GM21526 (cell line): Measurements from ENCODE around the gene CLTCL1.

Experiments used
- ATAC-seq: cut with Tn5 transposase; IDR thresholded peaks from one replicate; pipeline ENCODE4 v1.9.1; 2021; ENCODE audit warnings: moderate library complexity; ENCODE audit not compliant: unreplicated experiment, low FRiP score

CLTCL1 gene

DNA sequence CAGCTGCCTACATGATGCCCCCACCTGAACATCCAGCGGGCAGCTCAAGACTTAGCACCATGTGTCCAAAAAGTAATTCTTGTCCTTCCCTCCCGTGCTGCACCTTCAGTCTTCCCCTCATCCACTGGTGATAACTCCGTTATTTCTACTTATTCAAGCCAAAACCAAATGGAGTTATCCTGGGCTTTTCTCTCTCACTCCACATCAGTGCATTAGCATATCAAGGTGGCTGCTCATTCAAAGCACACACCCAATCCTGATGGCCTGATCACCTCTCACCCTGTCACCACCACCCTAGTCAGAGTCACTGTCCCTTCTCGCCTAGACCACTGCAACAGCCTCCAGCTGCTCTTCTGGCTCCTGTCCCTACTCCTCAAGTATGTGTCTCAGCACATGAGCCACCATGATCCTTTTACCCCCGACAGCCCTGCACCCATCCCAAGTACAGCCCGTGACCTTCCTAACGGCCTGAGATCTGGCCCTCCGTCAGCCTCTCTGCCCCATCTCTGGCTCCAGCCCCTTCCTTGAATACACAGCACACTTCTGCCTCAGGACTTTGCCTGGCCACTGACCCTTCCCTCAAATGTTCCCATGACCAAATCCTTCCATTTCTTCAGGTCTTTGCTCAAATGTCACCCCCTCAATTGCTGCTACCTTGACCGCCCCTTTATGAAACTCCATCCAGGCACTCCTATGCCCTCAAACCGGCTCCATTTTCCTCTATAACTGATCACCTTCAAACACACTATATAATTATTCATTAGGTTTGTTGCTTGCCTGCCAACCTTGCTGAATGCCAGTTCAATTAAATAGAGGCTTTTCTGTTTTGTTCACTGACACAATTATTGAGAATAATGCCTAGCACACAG is 93.3 kb downstream of the CLTCL1 start:
- no peak for ATAC-seq

GRCh38 chr22:19196841-19197612 is 94.5 kb downstream of the CLTCL1 start:
- no peak for ATAC-seq

DNA sequence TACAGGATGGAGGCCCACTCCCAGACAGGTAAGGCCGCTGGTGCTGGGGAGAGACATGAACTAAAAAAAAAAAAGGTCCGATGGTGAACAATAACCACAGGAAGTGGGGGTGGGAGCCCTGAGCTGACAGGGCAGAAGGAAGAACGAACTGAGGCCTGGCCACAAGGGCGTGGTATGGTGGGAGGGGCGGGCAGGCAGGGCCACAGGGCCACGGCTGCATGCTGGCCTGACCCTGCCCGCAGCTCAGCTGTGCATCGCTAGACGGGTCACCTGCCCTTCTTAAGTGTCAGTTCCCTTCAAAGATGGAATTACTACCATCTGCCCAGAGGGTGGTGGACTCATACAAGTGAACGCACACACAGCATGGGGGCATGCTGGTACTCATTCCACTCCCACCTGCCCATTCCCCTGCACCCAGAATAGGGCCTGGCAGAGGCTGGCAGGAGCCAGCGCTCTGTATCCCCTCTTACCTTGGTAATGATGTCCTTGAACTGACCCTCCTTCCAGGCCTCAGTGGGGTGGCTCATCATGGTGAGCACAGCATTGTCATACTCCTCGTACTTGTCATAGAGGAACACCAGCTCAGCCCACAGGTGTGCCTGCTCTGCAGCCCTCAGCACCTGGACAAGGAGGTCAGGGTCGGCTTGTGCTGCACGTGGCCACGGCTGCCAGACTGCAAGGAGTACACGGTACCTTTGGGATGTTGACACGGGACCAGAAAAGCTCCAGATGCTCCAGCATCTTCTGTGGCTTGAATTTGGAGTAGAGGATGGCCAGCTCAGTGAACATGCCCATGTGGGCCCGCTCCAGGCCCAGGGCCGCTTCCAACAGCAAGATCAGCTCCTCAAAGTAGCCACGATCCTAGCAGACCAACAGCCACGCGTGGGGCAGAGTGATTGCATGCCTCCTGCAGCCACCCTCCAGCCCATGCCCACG is 95.5 kb downstream of the CLTCL1 start:
- no peak for ATAC-seq

GRCh38 chr22:19194766-19195536 is 96.6 kb downstream of the CLTCL1 start:
- ATAC-seq: no peak

DNA sequence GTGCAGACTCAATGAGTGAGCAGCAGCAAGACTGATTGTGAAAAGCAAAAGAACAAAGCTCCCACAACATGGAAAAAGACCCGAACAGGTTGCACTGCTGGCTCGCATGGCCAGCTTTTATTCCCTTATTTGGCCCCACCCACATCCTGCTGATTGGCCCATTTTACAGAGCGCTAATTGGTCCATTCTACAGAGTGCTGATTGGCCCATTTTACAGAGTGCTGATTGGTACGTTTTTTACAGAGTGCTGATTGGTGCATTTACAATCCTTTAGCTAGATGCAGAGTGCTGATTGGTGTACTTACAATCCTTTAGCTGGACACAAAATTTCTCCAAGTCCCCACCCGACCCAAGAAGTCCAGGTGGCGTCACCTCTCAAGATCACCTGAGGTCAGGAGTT is 97.6 kb downstream of the CLTCL1 start:
- ATAC-seq: no peak

- ATAC-seq: no peak
Measured at GRCh38 chr22:19187716-19188563, 103.6 kb downstream of the CLTCL1 start.

DNA sequence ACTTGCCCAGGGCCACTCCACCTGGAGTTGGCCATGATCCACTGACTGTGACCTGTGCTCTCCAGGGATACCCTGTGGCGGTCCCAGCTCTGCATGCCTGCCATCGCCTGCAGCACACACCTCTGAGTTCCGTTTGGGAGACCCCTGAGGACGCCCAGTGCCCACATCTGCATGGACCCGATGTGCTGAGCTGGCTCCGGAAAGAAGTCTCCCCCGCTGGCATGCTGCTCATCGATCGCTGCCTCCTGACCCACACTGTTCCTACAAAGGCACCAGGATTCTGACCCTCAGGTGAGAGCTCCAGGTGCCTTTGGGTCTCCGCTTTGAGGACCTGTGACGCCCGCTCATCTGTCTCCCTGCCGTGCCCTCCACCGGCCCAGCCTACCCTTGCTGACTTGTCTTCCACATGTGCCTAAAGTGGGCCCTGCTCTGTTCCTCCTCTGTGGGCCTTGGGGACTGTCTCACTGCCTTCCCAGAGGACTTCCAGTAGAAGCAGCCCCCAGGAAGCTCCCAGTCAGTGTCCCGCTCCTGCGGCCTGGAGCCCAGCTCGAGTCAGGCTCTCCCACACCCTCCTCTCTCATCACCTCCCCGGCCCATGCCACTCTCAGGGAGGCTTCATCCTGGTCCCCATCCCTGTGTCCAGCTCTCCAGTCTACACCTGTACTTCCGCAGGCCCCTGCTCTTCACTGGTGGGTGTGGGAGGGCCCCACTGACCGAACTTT is 107.1 kb downstream of the CLTCL1 start:
- ATAC-seq: no peak

DNA sequence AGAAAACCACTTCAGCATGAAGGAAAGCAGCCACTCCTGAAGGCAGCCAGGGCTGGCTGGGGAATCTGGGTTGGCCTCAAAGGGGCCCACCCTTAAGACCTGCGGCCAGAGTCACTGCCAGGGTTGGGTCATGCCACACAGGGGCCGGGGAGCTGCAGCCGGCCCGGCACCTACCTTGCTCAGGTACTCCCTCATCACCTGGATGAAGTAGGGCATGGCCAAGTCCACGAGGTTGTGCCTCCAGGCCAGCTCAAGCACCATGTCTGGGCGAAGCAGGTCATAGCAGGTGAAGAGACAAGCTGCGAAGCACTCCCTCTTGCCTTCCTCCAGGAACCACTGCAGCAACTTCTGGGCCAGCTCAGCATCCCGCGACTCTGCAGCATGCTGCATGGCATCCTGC is 108.3 kb downstream of the CLTCL1 start:
- no peak for ATAC-seq

DNA sequence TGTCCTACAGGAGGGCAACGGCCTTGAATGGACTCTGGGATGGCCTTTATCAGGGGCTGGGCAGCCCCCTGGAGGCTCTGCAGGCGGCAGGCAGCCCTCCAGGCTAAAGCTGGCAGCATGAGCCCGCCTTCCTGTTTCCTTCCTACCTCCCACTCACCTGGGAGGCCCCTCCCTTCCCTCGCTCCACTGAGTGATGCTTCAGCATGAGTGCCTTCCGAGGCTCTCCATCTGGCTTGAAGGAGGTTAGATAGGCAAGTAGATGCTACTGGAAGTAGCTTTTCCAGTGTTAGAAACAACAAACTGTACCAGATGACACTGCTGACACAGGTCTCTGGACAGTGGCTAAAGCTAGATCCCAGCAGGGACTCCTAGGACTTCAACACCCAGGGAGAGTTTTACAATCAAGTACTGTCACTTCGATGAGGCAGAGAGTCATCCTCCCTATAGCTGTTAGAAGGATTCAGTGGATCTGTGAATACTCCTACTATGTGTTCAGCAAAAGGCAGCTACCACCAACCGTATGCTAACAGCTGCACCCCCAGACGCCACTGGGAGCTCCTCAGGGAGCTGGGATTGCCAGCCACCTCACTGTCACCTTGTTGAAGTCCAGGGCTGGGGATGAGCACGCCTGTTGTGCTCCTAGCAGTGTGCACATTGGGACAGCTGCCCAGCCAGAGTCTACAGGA is 108.9 kb downstream of the CLTCL1 start:
- ATAC-seq: no peak

GRCh38 chr22:19181786-19182471 is 109.6 kb downstream of the CLTCL1 start:
- ATAC-seq: no peak

GRCh38 chr22:19180740-19181410 is 110.6 kb downstream of the CLTCL1 start:
- no peak for ATAC-seq

- no peak for ATAC-seq
Measured at GRCh38 chr22:19180234-19180633, 111.3 kb downstream of the CLTCL1 start.

GRCh38 chr22:19179497-19180048 is 111.9 kb downstream of the CLTCL1 start:
- peak; percentile 39 for ATAC-seq

GRCh38 chr22:19178657-19179496 is 112.6 kb downstream of the CLTCL1 start, which contains the start of gene SLC25A1:
Gene SLC25A1 (minus strand): TSS chr22:19178736. CDS start chr22:19178673, 63 bp downstream.
- ATAC-seq: peak; percentile 44

DNA sequence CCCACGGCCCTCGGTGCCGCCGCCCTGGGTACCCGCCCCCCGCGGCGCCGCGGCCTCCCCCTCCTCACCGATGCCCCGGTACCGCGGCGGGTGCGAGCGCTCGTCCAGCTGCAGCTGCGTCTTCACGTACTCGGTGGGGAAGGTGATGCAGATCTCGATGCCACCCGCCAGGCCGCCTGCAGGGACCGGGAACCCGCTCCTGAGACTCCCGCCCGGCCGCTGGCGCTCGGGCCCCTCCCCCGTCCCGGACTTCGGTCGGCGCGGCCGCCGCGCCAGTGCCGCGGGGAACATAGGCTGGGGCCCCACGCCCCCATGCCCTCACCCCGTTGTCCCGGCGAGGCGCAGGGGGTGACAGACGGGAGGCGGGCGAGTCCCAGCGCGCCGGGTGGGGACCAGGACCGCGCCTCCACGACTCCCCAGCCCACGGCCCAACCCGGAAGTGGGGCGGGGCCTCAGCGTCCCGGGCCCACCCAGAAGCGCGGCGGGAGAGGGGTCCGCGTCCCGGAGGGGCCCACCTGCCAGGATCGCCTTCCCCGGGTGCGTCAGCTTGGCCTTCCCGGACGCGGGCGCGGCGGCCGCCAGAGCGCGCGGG is 113.4 kb downstream of the CLTCL1 start:
- ATAC-seq: peak; percentile 24
